ENCODE data around the gene SYNE3. TPM values are rescaled to one million over a fixed set of nuclear protein-coding genes. Genes with fewer than 3 reads are reported as not detected.

SYNE3 gene
- total and polyA plus RNA-seq, 2 of the 8 experiments (the other 6 are each of a cell fraction or from before 2014, with no cell fraction given) = under 0.01 TPM; not detected in 1

DNA sequence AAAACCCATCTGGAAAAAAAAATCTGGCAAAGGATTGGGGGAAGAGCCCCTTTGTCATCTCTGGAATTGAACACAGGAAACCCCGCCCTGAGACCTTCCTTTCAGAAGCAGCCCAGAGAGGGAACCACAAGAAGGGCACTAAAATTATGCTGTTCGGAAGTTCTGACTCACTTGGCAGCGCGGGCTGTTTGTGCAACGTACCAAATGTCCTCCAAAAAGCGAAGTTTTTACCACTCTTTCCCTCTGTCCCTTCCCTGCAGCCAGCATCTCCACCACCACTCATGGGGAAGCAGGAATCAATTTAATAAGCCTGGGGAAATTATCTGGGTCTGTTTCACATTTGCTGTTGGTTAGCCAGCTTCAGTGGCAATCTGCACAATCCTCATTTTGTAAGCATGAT is 3.2 kb upstream of the SYNE3 start (continued):
- TF ChIP-seq BCL11A (IDR thresholded peaks at IDR 0.05; ENCODE audit: low read depth in 2 of 2, low read length in 2 of 2) = no peak
- TF ChIP-seq GABPA (IDR thresholded peaks at IDR 0.05; ENCODE audit: borderline replicate concordance, insufficient read depth, low read length) = no peak
- TF ChIP-seq POU5F1 (IDR thresholded peaks at IDR 0.05; ENCODE audit: low read depth, low read length) = no peak
- no peak for TF ChIP-seq KDM5A (IDR thresholded peaks at IDR 0.05; ENCODE audit: low read length)

Measured in H1 (cell line).